ENCODE data around the gene SLX4IP. TPM values are rescaled to one million over a fixed set of nuclear protein-coding genes. Genes with fewer than 3 reads are reported as not detected.

The SLX4IP gene
- total and polyA plus RNA-seq, 12 donors, result 2.8 to 8.2 (median 4.8) TPM

DNA sequence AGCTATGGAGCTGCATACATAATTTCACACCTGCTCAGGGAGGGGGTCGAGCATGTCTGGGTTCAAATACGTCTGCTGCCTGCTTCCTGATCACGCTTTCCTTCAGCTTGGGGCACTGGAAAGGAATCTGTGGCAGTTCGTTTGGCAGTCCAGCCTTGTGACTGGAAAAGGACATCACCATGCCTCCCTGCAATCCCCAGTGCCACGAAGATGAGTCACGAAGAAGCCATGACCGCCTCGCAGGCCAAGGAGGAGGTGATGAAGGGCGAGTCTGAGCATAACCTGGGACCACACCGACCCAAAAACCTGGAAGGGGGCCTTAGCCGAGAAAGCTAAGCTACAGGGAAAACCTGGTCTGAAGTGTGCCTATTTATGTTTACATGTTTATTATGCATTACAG is 225.6 kb downstream of the SLX4IP start:
- Histone ChIP-seq H3K27me3 (no peaks in the 10 kb centered on the region), H3K4me3 (no peak overlapping the region), H3K27ac (peak overlapping the region in 2 of 5 donors; percentile 40 to 84), H3K9me3 (replicated peaks in 1 of 3) (no peaks in the 10 kb centered on the region), H3K36me3 (replicated peaks in 1 of 2) (no peaks in the 10 kb centered on the region), H3K4me1 (replicated peaks in 1 of 2) (peaks cover 14 to 21% of the 10 kb centered on the region in 2 donors)
- TF ChIP-seq POLR2A (IDR thresholded peaks at IDR 0.05), result no peak
- TF ChIP-seq, protein P1, sequence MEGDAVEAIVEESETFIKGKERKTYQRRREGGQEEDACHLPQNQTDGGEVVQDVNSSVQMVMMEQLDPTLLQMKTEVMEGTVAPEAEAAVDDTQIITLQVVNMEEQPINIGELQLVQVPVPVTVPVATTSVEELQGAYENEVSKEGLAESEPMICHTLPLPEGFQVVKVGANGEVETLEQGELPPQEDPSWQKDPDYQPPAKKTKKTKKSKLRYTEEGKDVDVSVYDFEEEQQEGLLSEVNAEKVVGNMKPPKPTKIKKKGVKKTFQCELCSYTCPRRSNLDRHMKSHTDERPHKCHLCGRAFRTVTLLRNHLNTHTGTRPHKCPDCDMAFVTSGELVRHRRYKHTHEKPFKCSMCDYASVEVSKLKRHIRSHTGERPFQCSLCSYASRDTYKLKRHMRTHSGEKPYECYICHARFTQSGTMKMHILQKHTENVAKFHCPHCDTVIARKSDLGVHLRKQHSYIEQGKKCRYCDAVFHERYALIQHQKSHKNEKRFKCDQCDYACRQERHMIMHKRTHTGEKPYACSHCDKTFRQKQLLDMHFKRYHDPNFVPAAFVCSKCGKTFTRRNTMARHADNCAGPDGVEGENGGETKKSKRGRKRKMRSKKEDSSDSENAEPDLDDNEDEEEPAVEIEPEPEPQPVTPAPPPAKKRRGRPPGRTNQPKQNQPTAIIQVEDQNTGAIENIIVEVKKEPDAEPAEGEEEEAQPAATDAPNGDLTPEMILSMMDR (IDR thresholded peaks at IDR 0.05), result no peak
- DNase-seq, result peak in 6 of 7 donors; percentile 44 to 72 (median 60)
- 31 to 55% (median 50%) methylated on average over 8 to 11 of the region's 11 CpGs for WGBS, 4 donors
- intact Hi-C loops (cut with DNase I), result no loop called here

DNA sequence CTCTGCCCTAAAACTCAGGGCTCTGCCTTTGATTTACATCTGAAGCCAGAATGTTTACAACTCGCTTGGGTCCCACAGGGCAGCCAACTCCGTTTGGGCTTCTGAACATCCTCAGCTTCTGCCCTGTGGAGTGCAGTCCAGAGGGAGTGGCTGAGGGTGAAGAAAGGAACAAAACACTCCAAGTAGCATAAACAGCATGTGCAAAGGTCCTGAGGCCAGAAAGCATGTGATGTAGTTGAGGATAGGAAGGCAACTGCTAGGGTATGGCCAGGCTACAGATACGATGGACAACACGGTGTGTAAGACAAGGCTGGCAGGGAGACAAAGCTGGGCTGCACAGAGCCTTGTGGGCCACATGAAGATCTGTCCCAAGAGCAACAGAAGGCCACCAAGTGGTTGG is 226.2 kb downstream of the SLX4IP start:
- WGBS, 4 donors, result 69 to 94% (median 85%) methylated on average over 4 of the region's 4 CpGs
- no peaks in the 10 kb centered on the region for H3K27me3 ChIP-seq
- H3K9me3 ChIP-seq (replicated peaks in 1 of 3), result no peaks in the 10 kb centered on the region
- intact Hi-C loops (cut with DNase I), result no loop called here
- no peak for TF ChIP-seq POLR2A (IDR thresholded peaks at IDR 0.05)
- TF ChIP-seq, protein P1 (IDR thresholded peaks at IDR 0.05), result no peak
- H3K4me3 ChIP-seq, result no peak overlapping the region
- H3K4me1 ChIP-seq (replicated peaks in 1 of 2), result peaks cover 17 to 26% of the 10 kb centered on the region in 2 donors
- peak overlapping the region in 1 of 5 donors; percentile 84 for H3K27ac ChIP-seq
- no peaks in the 10 kb centered on the region for H3K36me3 ChIP-seq (replicated peaks in 1 of 2)
- DNase-seq, result peak in 1 of 7 donors; percentile 16

DNA sequence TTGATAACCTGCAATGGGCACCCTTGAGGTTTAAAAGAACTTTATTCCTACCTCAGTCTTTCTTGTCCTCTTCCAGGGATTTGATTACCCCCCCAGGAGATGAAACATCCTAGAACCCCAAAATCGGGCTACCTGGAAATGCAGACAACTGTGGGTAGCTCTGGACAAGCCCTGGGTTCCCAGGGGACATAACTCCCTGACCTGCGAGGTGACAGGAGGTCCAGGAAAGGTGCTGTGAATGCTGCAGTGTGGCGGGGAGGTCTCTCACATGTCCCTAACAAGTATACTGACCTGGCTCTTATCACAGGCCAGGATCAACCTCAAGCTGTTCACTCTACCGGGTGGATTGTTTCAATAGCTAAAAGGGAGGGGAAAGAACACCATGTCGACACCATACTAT is 227.0 kb downstream of the SLX4IP start:
- H3K4me3 ChIP-seq, result no peak overlapping the region
- H3K27ac ChIP-seq, result no peak overlapping the region
- peak in 1 of 7 donors; percentile 13 for DNase-seq
- intact Hi-C loops (cut with DNase I), result no loop called here
- TF ChIP-seq POLR2A (IDR thresholded peaks at IDR 0.05), result no peak
- TF ChIP-seq, protein P1 (IDR thresholded peaks at IDR 0.05), result no peak
- peaks cover 17 to 34% of the 10 kb centered on the region in 2 donors for H3K4me1 ChIP-seq (replicated peaks in 1 of 2)
- no peaks in the 10 kb centered on the region for H3K27me3 ChIP-seq
- WGBS, 4 donors, result 83 to 89% (median 88%) methylated on average over 5 of the region's 5 CpGs
- no peaks in the 10 kb centered on the region for H3K36me3 ChIP-seq (replicated peaks in 1 of 2)
- H3K9me3 ChIP-seq (replicated peaks in 1 of 3), result no peaks in the 10 kb centered on the region

DNA sequence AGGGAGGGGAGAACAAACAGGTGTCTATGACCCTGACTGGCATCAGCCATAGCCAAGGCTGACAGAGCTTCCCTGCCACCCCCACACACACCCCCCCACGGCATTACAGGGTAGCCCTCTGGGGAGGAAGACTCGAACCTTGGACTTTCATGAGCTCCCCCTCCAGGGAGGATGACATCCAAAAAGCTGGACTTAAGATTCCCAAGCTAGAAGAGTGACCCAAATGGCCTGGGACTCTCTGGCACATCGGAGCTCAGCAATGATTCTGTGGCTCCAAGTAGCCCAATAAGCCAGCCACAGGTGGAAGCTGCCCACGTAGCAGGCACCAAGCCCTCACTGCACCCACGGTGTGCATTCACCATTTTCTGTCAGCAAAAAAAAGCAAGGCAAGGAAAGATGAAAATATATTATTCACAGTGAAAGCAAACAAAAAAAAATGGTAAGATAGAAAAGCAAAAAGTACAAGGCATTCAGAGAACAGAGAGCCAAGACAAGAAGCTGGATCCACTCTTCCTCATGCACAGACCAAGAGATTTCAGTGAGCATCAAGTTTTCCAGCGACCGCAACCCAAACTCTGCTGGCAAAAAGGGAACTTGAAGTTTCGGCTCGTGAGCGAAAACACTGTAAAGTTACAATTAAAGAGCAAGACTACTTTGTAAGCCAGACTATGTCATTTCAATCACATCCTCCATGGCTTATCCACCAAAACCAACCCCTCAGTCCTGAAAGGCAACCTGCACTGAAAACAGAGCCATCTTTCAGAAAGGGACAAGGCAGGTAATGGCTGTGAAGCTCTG is 227.8 kb downstream of the SLX4IP start:
- intact Hi-C loops (cut with DNase I), result no loop called here
- Histone ChIP-seq H3K9me3 (replicated peaks in 1 of 3) (no peaks in the 10 kb centered on the region), H3K27ac (no peak overlapping the region), H3K4me1 (replicated peaks in 1 of 2) (peaks cover 17 to 34% of the 10 kb centered on the region in 2 donors), H3K36me3 (replicated peaks in 1 of 2) (no peaks in the 10 kb centered on the region), H3K27me3 (no peaks in the 10 kb centered on the region), H3K4me3 (no peak overlapping the region)
- no peak for TF ChIP-seq POLR2A (IDR thresholded peaks at IDR 0.05)
- TF ChIP-seq, protein P1 (IDR thresholded peaks at IDR 0.05), result no peak
- DNase-seq, result peak in 1 of 7 donors; percentile 29
- 76 to 93% (median 83%) methylated on average over 10 of the region's 10 CpGs for WGBS, 4 donors

Measured in adrenal gland (tissue), 12 donors.